UCSD-AML1 (cell line): ENCODE measurements around the gene LRP1B.

ENCODE experiments used
- DNase-seq: peaks from one replicate; lab custom pipeline; 2025; ENCODE audit not compliant: unreplicated experiment; lab: John Stamatoyannopoulos, UW

The LRP1B gene

GRCh38 chr2:142042536-142043199 lies 88.1 kb downstream of the LRP1B start:
- no peak for DNase-seq

GRCh38 chr2:142041996-142042395 lies 88.8 kb downstream of the LRP1B start:
- no peak for DNase-seq

DNA sequence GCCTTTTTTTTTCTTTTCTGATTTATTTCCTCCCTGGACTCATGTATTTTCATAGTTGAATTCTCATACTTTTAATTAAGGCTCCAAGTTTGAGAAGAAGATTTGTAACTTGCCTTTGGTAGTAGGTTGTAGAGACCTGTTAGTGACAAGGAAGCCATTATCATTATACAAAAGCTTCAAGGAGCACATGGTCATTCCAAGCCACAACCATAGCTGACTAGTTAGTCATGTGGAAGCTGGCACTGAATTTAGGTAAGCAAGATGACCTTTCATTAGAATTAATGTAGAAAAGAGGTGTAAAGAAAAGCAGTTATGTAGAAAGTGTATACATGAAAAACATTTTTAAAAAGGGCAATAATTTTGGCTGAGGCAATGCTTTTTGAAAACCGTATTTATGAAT lies 89.7 kb downstream of the LRP1B start:
- no peak for DNase-seq

DNA sequence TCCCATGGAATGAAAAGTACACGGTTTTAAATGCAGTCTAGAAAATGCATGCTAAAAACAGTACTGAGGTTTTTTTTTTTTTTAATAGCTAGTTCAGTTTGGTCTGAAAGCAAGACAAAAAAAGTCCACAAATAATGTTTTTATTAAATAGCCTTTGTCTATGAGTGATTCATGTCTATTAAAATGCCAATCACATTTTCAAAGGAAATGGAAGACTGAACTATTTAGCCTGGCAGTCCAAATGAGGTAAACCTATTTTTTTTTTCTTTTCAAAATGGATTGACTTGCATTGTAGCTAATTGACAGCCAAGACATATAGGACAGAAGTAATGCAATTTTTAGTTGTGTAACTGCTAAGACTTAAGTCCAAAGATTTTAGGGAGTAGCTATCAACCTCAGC lies 90.3 kb downstream of the LRP1B start:
- no peak for DNase-seq

GRCh38 chr2:142038826-142039225 lies 92.0 kb downstream of the LRP1B start:
- DNase-seq = no peak

DNA sequence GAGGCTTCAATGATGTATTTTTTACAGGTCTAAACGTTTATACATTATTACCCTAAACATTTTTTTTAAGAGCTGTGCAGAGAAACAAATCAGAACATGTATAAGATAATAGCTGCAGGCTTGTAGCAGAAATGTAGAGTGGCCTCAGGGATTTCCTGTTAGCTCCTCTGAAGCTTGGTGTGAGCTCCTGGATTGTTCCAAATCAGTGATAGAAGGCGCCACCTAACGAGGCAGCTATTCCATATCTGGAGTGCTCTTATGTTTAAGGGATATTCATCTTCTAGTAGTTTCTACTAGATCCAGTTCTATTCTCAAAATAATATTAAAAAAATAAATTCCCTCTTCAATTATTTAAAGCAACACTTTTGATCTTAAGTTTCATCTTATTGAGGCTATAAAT lies 93.1 kb downstream of the LRP1B start:
- no peak for DNase-seq

- no peak for DNase-seq
Measured at GRCh38 chr2:142037066-142037465, 93.8 kb downstream of the LRP1B start.

GRCh38 chr2:142033393-142033792 lies 97.4 kb downstream of the LRP1B start:
- no peak for DNase-seq

GRCh38 chr2:142031656-142032055 lies 99.2 kb downstream of the LRP1B start:
- no peak for DNase-seq

GRCh38 chr2:142030735-142031134 lies 100.1 kb downstream of the LRP1B start:
- no peak for DNase-seq

- no peak for DNase-seq
Measured at GRCh38 chr2:142029974-142030373, 100.8 kb downstream of the LRP1B start.

DNA sequence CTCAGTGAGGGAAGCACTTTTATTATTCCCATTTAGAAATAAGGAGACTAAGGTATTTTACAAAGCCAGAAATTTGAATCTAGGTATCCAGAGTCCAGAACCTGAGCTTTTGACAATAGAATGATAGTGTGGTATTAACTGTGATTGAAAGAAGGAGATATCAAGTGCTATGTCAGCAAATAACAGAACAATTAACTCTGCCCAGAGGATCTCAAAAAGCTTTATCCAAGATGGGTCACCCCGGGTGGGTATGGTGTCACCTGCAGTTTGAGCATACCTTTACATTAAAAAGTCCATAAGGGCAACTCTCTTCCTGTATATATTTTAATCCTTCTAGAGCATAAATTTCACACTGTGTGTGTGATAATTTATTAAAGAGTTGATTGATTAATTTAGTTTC lies 105.4 kb downstream of the LRP1B start:
- no peak for DNase-seq

DNA sequence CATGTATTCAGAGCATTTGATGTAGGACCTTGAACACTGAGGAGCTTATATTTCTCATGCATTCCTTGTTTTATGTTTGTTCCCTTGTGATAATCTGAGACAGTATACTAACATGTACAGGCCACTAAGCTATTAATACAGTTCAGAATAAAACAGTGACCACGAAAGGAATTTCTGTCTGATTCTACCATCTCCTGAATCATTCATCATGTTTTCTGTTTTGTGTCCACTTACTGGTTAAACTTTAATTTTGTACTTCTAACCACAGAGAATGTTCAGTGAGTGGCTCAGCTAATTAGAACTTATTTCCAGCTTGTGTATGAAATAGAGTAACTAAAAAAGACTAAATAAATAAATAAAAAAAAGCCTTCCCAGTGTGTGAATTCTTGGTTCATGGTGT lies 110.4 kb downstream of the LRP1B start:
- no peak for DNase-seq

- DNase-seq = no peak
Measured at GRCh38 chr2:142014536-142014935, 116.3 kb downstream of the LRP1B start.

DNA sequence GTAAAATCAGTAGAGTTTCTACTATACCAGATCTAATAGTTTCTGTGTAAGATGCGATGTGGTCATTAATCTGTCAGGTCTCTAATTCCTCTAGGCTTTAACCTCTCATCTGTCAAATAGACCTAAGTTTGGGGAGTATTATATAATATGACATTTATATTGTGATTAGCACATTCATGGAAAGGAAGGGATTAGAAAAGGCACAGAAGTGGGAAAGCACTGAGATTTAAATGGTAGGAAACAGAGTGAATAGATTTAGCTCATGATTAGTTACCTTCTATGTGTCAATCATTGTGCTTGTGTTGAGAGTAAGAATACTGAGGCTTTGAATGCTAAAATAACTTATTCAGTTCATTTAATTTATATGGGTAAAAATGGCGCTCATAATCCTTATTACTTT lies 118.0 kb downstream of the LRP1B start:
- no peak for DNase-seq

DNA sequence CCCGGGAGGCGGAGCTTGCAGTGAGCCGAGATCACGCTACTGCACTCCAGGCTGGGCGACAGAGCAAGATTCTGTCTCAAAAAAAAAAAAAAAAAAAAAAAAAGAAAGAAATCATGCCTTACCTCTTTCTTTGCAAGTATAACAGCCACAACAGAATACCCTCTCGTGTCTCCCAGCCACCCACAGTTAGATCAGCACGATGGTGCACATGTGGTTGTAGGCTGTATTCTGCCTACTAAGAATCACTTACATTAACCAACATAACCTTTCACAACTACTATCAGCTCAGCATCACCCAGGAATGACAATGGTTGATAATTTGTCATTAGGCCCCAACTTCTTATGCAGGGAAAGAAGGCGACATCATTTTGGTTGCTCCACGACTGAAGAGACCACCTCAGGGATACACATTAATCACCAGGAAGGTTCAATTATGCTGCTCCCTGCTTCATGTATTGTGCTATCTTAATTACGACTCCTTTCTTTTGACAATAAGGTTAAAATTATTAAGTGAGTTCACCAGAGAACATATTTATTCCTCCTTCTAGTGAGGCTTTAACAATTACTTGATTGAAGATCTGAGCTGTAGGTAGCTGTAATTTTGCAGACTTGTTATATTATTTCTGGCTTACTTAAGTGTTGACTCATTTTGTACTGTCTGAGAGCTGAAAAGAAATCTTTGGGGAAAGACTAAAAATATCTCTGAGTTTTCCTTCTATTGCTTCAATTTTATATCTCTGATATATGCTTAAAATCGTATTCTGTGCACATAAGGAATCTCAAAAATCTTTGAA lies 120.1 kb downstream of the LRP1B start:
- no peak for DNase-seq

DNA sequence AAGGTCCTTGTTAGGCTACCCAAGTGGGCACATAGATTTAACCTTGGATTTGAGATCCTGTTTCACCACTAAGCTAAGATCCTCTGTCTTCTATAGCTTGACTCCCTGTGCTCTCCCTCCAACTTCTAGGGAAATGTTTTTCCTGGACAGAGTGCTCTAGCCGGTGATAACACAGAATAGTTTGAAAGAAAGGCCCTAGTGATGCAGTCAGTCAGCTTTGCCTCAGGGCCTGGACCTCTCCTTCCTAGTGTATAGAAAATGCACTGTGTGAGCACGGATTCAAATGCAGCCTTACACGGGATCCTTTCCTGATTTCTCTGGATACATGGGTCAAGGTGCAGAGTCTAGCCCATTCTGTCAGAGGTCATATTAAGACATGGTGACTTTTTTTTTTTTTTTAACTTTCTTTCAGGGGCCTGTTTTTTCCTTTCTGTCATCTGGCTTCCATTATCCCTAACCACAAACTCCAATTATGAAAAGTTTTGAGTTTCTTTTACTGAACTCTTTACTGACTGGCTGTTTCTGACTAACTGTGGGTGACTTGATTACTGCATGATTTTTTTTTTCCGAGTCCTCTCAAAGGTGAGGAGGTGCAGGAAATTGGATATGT lies 122.6 kb downstream of the LRP1B start:
- DNase-seq = no peak

DNA sequence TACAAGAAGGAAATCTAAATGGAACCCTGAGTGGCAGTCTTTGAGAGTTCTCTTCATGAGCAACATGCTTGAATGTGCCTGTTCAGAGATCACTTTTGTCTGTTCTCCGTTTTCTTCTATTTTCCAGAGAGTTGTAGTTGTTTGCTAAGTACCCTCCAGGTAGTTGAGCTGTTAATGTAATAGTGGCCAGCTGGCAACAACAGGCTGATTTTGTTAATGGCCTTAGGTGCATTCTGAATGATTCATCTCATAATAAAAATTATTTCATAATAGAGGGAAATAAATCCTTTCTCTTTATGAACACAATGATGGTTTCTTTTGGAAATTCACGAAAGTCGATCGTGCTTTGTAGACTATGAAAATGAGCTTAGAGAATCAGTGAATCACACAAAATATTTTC lies 136.8 kb downstream of the LRP1B start:
- DNase-seq = no peak

DNA sequence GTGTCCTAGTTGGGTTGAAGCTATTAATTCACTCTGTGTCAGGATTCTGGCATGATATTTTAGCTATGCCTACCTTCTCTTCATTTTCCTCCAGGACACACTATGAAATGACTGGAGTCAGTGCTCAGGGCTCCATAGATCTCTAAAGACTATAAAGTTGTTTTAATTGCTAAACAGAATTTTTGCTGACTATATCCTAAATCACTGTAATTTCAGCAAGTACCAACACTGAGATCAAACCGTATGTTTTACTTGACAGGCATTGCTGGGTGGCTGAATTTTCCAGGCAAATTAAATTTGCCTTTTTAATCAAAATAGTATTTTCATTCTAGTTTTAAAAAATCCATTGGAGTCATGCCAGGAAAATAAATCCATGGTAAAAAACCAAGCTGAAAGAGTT lies 138.1 kb downstream of the LRP1B start:
- DNase-seq = no peak

GRCh38 chr2:141968433-141968832 lies 162.4 kb downstream of the LRP1B start:
- DNase-seq = no peak

DNA sequence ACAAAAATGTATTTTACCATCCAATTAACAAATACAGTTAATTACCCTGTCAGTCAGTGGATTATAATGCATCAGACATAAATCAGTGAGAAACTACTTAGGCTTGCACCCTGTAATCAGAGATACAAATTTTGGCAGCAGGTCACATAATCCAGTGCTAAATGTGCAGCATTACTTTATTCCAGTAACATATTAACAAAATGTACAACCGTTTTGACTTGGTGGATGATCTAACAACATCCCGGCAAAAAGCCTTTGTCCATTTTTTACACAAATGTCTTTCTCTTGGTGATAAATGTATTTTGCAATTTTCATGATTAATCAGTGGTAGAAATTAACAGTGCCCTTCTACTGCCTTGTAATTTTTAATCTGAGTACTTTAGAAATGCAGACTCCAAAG lies 162.8 kb downstream of the LRP1B start:
- DNase-seq = no peak

DNA sequence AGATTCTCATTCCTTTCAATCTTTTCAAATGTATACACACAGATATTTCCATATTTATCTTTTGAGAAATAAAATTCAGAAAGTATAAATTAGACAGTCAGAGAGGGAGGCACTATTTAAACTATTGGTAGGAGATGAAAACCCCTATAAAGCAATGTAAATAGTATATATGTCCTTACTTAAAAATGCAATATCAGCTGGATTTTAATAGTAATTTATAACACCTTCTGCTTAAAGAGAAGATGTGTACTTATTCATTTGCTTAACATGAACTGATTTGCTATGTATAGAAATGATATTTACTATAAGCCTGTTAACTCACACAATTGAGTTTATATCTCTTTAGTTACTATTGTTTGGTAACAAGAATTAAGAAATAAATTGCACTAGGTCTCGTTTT lies 163.3 kb downstream of the LRP1B start:
- DNase-seq = no peak
